HG02610 (cell line): ENCODE data around the gene MON2.
A peak's percentile ranks its signal among the peaks of the same experiment; 100 is the strongest.
"Not testable (repeated sequence)": the region's sequence is repeated elsewhere in the genome, so short reads cannot be mapped to it uniquely, and the experiment has no call there.

Source experiments
- ATAC-seq: cut with Tn5 transposase; IDR thresholded peaks from one replicate; pipeline ENCODE4 v1.9.1; 2021; ENCODE audit warnings: mild to moderate bottlenecking, moderate library complexity; ENCODE audit not compliant: unreplicated experiment

The MON2 gene

GRCh38 chr12:62543741-62544140 is 77.1 kb downstream of the MON2 start:
- no peak for ATAC-seq

GRCh38 chr12:62552906-62553556 is 86.4 kb downstream of the MON2 start:
- ATAC-seq = no peak

GRCh38 chr12:62559366-62559765 is 92.7 kb downstream of the MON2 start:
- ATAC-seq = not testable (repeated sequence)

- no peak for ATAC-seq
These were observed 96.2 kb downstream of the MON2 start for GRCh38 chr12:62562846-62563245.

DNA sequence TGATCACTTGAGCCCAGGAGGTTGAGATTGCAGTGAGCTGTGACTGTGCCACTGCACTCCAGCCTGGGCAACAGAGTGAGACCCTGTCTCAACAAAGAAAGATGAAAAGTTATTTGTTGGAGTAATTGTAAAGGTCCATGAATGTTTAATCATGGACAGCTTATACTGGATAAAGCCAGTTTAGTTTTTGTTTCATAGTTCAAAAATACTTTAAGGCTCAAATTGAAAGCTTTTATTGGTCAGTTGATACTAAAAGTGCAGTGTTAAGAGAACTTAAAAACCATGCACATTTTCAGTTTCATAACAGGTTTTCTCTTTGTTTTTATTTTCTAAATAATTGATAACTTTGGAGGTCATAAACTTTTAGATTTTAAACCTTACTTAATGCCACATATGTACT is 108.4 kb downstream of the MON2 start:
- ATAC-seq = peak; percentile 74

DNA sequence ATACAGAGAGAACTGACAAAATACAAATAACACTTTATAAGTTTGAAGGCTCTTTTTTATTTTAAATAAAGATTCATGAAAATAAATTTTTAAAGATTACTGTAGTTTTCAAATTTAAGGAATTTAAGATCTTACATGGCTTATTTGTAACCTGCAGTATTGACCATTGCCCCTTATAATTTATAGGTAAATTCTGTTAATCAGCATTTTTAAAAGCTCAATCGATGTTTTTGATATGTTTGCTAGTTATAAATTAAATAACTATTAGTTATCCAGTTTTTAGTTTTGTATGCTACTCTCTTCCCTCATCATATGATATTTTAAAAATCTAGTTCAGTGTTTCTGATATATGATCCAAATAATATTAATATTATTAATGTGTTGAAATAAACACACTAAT is 109.9 kb downstream of the MON2 start:
- ATAC-seq = no peak

DNA sequence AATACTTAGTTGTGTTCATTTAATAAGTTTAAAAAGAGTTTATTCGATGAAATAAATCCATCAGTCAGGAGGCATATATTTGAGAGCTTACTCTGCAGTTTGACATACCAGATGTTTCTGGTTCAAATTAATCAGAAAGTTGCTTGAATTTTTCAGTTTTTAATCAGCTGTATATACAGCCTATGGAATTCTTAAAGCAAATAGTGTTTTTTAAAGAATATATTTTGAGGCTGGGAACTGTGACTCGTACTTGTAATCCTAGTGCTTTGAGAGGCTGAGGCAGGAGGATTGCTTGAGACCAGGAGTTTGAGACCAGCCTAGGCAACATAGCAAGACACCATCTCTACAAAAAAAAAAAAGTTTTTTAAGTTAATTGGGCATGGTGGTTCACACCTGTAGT is 112.1 kb downstream of the MON2 start:
- no peak for ATAC-seq

GRCh38 chr12:62581288-62582064 is 114.8 kb downstream of the MON2 start:
- ATAC-seq = peak; percentile 56

GRCh38 chr12:62582065-62582366 is 115.4 kb downstream of the MON2 start:
- no peak for ATAC-seq

- no peak for ATAC-seq
These were observed 118.0 kb downstream of the MON2 start for GRCh38 chr12:62584619-62585018.

DNA sequence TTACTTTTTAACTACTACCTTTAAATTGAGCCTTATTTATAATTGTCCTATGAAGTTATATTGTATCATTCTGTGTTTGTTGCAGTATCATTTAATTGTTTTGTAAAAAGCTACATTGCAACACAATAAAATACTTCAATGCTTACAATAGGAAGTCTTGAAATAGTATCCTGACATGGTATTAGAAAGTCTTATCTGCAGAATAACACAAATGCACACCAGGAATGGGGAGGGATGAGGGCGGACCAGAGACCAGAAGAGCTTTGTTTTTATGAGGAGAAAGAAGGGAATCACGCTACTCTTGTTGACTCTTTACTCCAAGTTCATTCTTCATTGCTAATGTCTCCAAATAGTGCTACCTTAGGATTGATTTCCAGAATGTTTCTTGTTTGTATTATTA is 120.2 kb downstream of the MON2 start:
- no peak for ATAC-seq

DNA sequence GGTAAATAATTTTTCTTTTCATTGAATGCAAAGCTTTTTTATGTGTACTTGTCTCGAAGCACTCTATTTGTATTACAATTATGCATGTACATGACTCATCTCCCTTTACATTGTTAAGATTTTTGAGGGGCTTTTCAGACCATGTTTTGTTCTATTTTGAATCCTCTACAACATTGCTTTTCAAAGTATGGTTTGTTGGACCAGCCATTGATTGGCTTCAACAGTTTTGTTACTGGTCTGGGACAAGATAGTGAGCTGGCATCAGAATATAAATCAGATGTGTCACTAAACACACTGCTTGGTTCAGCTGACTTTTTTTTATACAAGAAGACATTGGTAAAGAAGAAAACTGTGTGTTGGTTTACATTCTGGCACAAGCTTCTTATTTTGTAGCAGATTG is 122.3 kb downstream of the MON2 start:
- ATAC-seq = no peak

GRCh38 chr12:62597253-62597652 is 130.6 kb downstream of the MON2 start:
- no peak for ATAC-seq

GRCh38 chr12:62598846-62599245 is 132.2 kb downstream of the MON2 start:
- no peak for ATAC-seq

GRCh38 chr12:62599854-62600437 is 133.3 kb downstream of the MON2 start:
- ATAC-seq = no peak

DNA sequence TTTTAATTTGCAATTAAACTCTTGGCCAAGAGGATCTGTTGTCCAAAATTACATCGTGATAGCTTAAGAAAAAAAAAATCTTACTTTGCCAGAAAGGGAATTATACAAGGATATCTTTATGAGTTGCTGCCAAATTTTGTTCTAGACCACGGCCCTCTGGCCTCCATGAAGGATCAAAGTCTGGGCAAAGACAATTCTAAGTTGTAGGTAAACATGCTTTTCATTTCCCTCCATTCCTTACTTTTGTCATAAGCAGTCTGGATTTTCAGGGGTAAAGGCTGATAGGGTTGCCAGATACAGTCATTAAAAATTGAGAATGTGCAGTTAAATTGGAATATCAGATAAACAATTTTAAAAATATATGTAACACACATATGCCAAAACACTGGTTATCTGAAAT is 135.1 kb downstream of the MON2 start:
- no peak for ATAC-seq

DNA sequence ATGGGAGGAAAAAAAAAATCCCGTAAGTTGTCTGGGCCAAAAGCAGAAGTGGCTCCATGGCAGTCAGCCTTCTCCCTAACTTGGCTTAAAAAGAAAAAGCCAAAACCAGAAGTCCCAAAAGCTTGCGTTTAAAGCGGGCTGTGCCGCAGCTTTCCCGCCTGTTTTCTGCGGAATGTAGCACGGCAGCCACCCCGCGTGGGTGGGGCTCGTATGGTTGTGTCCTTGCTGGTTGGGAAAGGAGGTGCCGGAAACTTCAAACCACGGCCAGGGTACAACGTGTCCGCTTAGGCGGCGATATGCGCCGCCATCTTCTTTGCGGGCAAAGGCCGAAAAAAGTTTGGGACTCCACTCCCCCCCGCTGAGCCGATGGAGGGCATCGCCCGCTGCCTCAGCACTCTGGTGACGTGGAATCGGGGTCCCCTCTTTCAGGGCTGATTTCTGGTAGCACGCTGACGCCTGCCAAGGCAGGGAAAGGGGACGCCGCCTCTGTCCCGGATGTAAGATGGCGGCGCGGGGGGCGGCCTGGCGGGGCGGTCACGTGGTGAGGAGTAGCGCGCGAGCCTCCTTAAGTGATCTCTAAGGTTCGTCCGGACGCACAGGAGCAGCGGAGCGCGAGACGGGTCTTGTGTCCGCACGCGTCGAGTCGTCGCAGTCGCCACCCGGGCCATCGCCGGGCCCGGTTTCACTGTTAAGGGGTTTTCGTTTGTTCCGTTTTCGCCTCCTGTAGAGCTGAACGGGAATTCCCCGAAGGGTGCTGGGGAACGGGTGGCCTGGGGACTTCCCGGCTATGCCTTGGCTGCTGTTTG is 135.8 kb downstream of the MON2 start:
- ATAC-seq = peak; percentile 77

DNA sequence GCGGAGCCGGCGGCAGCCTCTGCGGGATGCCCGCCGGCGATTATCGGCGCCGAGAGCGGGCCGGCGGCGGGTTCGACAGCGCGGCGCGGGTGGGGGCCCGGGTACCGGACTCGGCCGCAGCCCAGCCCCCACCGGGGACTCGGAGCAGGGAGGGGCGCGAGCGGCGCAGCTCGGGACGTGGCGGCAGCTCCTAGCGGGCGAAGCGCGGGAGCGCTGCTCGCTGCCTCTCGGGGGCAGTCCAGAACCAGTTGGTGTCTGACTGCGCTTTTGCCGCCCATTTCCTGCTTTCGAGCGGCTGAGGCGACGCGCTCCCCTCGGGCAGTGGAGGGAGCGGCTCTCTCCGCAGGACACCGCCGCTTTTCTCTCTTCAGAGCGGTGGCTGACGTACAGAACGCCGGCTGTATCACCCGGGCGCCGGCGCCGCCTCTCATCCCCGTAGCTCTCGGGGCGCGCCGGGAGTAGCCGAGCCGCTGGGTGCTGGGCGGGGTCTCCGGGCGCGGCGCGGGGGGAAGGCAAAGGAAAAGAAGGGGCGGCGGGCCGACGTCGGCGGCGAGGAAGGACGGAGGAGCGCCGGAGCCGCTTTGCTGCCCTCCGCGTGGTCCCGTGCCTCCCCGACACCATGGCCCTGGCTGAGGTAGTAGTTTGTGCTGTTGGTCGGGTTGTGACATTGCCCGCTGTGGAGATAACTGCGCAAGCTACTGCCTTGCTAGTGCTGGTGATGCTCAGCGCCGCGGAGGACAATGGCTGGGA is 136.6 kb downstream of the MON2 start:
- ATAC-seq = peak; percentile 58

- no peak for ATAC-seq
These were observed 137.1 kb downstream of the MON2 start for GRCh38 chr12:62603811-62604098.

DNA sequence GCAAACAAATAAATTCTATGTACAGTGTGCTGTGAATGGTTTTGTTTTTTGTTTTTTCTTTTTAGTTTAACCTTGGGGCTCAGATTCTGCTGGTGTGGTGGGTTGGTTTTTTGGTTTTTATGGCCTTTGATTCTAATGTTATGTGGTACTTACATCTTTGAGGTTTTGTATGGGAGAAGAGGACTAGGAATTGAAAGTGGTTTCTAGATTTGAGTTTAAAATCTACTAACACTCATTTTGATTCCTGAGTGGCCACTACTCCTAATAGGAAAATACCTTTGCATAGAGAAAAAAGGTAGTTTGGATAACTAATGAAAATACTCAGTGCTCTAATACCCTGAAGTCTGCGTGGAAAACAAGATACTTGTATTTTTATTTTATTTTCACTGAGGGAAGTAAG is 137.7 kb downstream of the MON2 start:
- no peak for ATAC-seq

DNA sequence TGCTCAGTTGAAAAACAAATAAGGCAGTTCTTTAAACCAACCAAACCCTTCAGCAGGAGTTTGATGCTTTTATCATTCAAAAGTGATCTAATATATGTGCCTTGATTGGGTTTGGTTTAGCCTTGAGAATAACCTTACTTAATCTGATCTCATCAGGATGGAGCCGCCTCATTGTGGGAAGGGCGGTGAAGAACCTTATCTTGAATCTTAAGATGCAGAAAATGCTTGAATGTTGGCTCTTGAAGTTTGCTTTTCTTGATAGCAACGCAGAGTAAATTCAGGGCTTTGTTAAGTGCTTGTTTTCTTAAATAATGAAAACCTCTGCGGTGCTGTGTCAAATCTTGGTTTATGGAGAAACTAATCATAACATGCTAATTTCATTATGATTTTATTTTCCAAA is 138.2 kb downstream of the MON2 start:
- ATAC-seq = no peak
